Bronchial epithelial cell (primary cell): ENCODE results near the gene DPYD. TPM values are rescaled to one million over a fixed set of nuclear protein-coding genes. Genes with fewer than 3 reads are reported as not detected.

ENCODE experiments used
- DNase-seq: peaks from one replicate; pipeline ENCODE4 v3.0.0-alpha.2; 2010; ENCODE audit warnings: low read depth
- FAIRE-seq: peaks from 2 replicates; lab custom pipeline; 2011; peaks lifted over from hg19 to GRCh38; lab: Jason Lieb, UNC
- H3K27me3 ChIP-seq: 2 replicates; pipeline ENCODE4 v1.5.1; 2011; ENCODE audit warnings: low read length; ENCODE audit not compliant: control insufficient read depth, insufficient read depth
- H3K36me3 ChIP-seq: 2 replicates; pipeline ENCODE4 v1.5.1; 2011; ENCODE audit warnings: low read length; ENCODE audit not compliant: control insufficient read depth, insufficient read depth
- H3K4me3 ChIP-seq: 2 replicates; pipeline ENCODE4 v1.5.1; 2011; ENCODE audit warnings: mild to moderate bottlenecking, low read depth, low read length, control low read depth
- CTCF ChIP-seq: IDR thresholded peaks from 2 replicates; pipeline ENCODE4 v1.5.1; 2011; ENCODE audit warnings: mild to moderate bottlenecking, moderate library complexity, low read length, control low read depth, inconsistent platforms; ENCODE audit not compliant: insufficient read depth, severe bottlenecking
- total RNA-seq: library from RNA; depleted of rRNA; stranded (reverse); fragments of >200 nt; gene quantifications from 2 replicates; pipeline ENCODE4 v1.2.1, GENCODE V29; 2014

The DPYD gene
- total RNA-seq, 1 donor from 2014 or later = 1.6 TPM

GRCh38 chr1:97306504-97306903 is 614.3 kb downstream of the DPYD start:
- FAIRE-seq (no peak), DNase-seq (no peak)
- Histone ChIP-seq H3K36me3 (no peaks in the 10 kb centered on the region), H3K27me3 (no peaks in the 10 kb centered on the region), H3K4me3 (no peak overlapping the region)
- TF ChIP-seq CTCF = no peak

GRCh38 chr1:97304366-97304765 is 616.5 kb downstream of the DPYD start:
- no peak for DNase-seq
- TF ChIP-seq CTCF = no peak
- H3K36me3 ChIP-seq = no peaks in the 10 kb centered on the region
- no peaks in the 10 kb centered on the region for H3K27me3 ChIP-seq
- no peak for FAIRE-seq
- H3K4me3 ChIP-seq = no peak overlapping the region

- TF ChIP-seq CTCF = no peak
- H3K27me3 ChIP-seq = no peaks in the 10 kb centered on the region
- H3K4me3 ChIP-seq = no peak overlapping the region
- H3K36me3 ChIP-seq = no peaks in the 10 kb centered on the region
- no peak for FAIRE-seq
- no peak for DNase-seq
Observed at GRCh38 chr1:97298966-97299365, 621.9 kb downstream of the DPYD start.

GRCh38 chr1:97297611-97298010 is 623.2 kb downstream of the DPYD start:
- H3K36me3 ChIP-seq = no peaks in the 10 kb centered on the region
- DNase-seq = no peak
- TF ChIP-seq CTCF = no peak
- no peak for FAIRE-seq
- no peaks in the 10 kb centered on the region for H3K27me3 ChIP-seq
- H3K4me3 ChIP-seq = no peak overlapping the region

- no peak for DNase-seq
- no peaks in the 10 kb centered on the region for H3K36me3 ChIP-seq
- H3K4me3 ChIP-seq = no peak overlapping the region
- H3K27me3 ChIP-seq = no peaks in the 10 kb centered on the region
- no peak for FAIRE-seq
- no peak for TF ChIP-seq CTCF
Observed at GRCh38 chr1:97281962-97282361, 638.9 kb downstream of the DPYD start.

- Histone ChIP-seq H3K36me3 (no peaks in the 10 kb centered on the region), H3K27me3 (no peaks in the 10 kb centered on the region), H3K4me3 (no peak overlapping the region)
- DNase-seq = peak; percentile 97
- no peak for TF ChIP-seq CTCF
- peak; percentile 7 for FAIRE-seq
Observed at GRCh38 chr1:97277891-97278654, 642.8 kb downstream of the DPYD start.
